Left renal pelvis (tissue), 4 donors: ENCODE measurements around the gene GRB10. TPM values are rescaled to one million over a fixed set of nuclear protein-coding genes. Genes with fewer than 3 reads are reported as not detected.
"Not testable (repeated sequence)": the region's sequence is repeated elsewhere in the genome, so short reads cannot be mapped to it uniquely, and the experiment has no call there.

Experiments
- DNase-seq, 4 donors: peaks; one replicate each; pipeline ENCODE4 v3.0.0-alpha.2; 2013; ENCODE audit warnings: low read depth in 4 of 4, low spot score in 3 of 4
- polyA plus RNA-seq, 4 donors: library from polyadenylated mRNA; unstranded; fragments of 120-200 nt; gene quantifications; one replicate each; pipeline ENCODE4 v1.2.1, GENCODE V29; 2013; ENCODE audit not compliant: insufficient read length in 4 of 4

GRB10 gene
- polyA plus RNA-seq, 4 donors, result 13.6 to 43.4 (median 31.6) TPM

DNA sequence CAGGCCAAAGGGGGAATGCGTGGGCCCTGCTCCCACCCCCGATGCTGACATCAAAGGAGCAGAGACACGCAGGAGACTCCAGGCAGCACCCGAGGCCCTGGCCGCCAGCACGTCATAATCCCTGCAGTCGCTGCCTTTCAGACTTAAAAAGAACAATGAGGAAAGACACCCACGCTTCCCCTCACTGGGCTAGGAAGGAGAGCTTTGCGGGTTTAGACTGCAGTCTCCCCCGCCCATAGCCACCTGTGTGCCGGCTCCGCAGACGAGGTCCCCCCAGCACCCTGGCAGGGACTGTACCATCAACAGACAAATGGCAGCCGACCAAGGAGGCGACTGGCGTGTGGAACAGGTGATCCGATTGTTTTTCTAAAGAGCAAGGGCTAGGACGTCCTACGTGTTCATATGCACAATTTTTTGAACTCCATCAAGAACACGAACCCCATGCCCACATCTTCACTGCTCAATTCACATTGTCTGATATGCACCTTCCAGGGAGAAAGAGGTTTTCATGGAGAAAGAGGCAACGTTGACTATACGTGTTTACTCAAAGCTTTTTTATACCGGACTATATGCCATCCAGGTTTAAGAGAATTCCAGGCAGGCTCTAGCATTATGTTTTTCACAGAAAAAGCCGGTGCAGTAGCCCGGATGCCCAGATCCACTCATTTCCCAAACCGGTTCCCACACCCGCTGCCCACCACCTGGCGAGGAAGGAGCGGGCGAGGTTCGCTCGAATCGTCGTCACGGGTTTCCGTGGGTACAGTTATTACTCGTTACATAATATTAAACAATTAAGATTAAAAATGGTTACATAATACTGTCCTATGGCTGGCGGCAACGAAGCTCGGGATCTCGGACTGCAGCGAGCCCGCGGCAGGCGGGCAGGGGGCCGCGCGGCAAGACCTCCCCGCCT is 1.1 kb downstream of the GRB10 start:
- DNase-seq, result no peak

DNA sequence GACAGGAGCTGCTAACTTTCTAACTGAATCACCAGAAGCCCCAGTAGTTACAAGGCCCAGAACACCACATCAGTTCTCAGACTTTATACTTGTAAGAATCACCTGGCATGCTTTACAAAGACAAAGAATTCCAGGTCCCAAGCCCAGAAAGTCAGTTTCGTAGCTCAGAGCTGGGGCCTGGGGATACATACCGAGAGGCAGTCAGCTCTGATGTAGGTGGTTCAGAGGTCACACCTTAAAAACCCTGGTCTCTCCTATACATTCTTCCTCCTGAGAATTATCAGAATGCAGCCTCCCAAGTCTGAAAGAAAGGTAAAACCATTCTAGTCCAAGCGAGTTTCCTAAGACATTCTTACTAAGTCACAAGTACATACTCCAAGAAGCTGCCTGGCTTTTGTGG is 2.3 kb downstream of the GRB10 start:
- no peak for DNase-seq

DNA sequence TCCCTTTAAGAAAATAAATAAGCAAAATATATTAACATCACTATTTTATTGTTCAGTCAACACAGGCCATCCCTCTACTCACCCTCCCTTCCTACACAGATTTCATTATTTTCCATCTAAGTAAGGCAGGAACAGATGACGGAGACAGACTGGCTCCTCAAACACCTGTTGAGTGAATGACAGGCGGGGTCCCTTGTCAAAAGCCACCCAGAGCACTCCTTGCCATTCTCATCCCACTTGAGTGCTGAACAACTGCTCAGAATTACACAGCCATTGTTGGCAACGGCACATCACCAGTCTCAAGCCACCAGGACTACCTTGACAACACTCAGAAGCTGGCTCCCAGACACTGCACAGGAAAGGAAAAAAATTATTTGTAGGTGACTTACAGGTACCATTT is 3.3 kb downstream of the GRB10 start:
- DNase-seq, result no peak

- DNase-seq, result no peak
These were observed 4.5 kb downstream of the GRB10 start for GRCh38 chr7:50778189-50778588.

GRCh38 chr7:50775836-50776235 is 6.9 kb downstream of the GRB10 start:
- DNase-seq, result no peak

GRCh38 chr7:50775231-50775630 is 7.5 kb downstream of the GRB10 start:
- no peak for DNase-seq

GRCh38 chr7:50774319-50774718 is 8.4 kb downstream of the GRB10 start:
- no peak for DNase-seq

DNA sequence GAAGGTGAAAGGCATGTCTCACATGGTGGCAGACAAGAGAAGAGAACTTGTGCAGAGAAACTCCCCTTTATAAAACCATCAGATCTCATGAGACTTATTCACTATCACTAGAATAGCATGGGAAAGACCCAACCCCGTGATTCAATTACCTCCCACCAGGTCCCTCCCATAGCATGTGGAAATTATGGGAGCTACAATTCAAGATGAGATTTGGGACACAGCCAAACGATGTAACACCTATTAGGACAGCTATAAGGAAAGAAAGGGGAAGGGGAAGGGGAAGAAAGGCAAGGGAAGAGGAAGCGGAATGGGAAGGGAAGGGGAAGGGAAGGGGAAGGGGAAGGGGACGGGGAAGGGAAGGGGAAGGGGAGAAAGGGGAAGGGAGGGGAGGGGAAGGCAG is 9.6 kb downstream of the GRB10 start:
- not testable (repeated sequence) for DNase-seq

DNA sequence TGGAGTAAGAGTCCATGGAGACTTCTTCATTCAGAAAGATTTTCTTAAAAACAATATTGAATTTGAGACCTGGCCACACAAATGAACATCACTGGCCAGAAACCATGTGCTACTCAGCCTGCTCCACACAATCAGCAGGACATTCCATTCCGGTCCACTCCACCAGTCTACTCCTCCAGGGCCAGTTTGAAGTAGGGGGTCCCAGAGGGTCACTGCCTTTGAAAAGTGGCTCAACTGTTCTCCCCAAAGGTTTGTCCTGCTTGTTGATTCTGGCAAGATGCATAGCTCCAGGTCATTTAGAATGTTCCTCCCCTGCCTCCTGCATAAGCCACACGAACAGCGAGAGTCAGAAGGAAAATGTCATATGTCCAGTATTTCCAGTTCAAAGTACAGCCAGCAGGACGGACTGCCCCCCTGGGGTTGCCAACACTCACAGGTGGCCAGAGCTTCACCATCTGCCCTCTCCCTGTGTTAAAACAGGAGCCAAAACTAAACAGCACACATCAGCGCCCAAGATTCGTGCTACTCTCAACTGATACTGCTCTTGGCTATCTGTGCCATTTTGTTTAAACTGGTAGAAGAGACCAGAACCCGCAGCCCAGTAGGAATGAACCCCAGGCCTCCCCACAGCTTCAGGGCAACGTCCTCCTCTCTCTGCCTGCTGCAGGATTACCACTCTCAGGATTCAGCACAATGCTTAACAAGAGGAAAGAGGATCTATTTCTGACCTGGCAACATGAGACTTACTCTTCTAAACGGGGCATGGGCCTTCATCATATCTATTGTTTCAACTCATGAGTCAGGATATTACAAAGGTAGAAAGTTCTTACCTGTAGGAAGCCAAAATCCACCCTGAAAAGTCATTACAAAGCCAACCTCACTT is 11.3 kb downstream of the GRB10 start:
- no peak for DNase-seq

DNA sequence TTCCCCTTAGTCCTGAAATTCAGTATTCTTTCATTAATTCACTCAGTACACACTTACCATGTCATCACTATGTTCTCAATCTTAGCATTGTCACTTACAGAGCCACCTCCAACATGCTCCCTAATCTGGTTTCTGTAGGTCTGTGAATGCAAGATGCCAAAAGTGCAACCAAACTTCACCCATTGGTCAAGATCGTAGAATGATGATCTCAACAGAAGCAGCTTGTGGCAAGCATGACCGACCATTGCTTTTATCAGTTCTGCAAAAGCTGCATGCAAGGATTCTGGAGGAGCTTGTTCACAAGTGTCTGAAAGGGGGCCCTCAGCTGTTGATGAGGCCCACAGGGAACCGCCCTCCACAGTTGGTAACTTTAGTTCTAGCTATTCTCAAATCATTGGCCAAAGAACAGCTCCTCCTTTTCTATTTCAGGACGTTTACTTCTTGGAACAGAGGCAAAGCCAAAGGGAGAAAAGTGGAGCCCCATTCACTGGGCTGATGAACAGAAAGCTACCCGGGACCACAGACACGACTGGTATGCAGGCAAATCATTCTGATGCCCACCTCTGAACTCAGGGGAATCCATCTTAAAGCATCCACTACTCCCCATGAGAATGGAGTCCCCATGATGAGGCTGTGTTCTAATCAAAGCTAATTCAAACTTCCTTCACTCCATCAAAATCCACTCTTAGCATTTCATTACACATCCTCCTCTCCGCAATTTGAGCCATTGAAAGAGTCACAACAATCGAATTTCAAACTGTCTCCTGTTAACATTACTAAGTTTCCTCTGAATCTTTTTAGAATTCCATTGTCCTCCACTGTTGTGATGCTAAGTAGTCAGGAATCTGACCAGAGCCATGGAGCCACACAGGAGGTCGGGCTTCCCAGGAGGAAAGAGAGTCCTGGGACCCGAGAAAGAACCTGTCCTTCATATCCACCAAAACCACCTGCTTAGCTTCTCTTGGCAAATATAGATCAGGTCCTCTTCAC is 13.9 kb downstream of the GRB10 start:
- no peak for DNase-seq

GRCh38 chr7:50766849-50767207 is 15.9 kb downstream of the GRB10 start:
- no peak for DNase-seq

- DNase-seq, result no peak
These were observed 16.4 kb downstream of the GRB10 start for GRCh38 chr7:50766106-50766848.

DNA sequence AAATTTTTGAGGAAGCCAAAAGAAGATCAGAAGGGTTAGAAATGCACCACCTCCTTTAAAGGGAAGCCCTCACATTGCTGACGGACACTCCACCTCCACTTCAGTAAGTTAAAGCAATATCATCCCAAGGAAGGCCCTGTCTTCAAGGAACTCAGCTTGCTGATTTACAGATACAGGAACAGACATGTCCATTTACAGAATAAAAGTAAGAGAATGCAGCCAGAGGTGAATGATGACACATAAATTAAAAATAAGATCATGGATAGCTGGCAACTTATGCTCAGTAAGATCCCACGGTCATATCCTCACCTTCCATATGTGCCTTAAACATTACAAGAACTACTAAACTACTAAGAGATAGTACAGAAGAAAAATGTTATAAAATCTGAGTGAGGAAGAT is 20.4 kb downstream of the GRB10 start:
- no peak for DNase-seq

- DNase-seq, result no peak
These were observed 21.0 kb downstream of the GRB10 start for GRCh38 chr7:50761713-50762112.

GRCh38 chr7:50757703-50758390 is 24.8 kb downstream of the GRB10 start:
- DNase-seq, result no peak

- DNase-seq, result no peak
These were observed 26.5 kb downstream of the GRB10 start for GRCh38 chr7:50756180-50756579.

DNA sequence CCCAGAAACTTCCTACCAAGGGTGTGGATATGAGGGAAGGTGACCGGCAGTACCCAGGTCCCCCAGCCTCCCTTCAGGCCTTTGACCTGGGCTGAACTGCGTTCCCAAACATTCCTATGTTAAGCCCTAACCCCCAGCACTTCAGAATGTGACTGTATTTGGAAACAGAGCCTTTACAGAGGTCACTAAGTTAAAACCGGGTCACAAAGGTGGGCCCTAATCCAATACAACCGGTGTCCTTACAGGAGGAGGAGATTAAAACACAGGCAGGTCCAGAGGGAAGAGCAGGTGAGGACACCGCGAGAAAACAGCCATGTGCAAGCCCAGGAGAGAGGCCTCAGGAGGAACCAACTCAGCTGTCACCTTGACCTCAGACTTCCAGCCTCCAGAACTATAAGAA is 28.0 kb downstream of the GRB10 start:
- DNase-seq, result no peak

DNA sequence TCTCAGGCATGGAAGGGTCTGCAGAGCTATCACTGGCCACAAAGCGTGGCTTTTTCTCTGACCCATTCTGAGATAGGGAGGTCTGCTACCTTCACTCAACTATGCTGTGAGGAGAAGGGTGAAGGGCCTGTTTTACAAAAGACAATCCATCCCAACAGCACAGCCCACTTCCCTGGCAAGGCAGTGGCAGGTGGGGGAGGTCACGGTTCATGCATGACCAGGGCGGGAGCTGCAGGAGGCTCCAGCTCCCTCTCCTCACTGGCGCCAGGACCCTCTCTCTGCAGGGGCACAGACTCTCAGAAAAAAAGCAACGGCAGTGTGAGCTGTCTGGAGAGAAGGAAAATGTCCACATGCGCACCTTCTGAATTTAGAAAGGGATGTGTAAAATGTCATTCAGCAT is 28.5 kb downstream of the GRB10 start:
- peak in 2 of 4 donors; percentile 16 to 22 for DNase-seq

- DNase-seq, result no peak
These were observed 30.3 kb downstream of the GRB10 start for GRCh38 chr7:50752422-50752821.
